ENCODE measurements around the gene KCNC2. TPM values are rescaled to one million over a fixed set of nuclear protein-coding genes. Genes with fewer than 3 reads are reported as not detected.

KCNC2 gene
- total RNA-seq, 1 experiment from 2014 or later: not detected

- no peak for TF ChIP-seq EZH2 (IDR thresholded peaks at IDR 0.05; ENCODE audit: borderline replicate concordance, low read depth, low read length, poor library complexity, severe bottlenecking)
- TF ChIP-seq, protein P1, sequence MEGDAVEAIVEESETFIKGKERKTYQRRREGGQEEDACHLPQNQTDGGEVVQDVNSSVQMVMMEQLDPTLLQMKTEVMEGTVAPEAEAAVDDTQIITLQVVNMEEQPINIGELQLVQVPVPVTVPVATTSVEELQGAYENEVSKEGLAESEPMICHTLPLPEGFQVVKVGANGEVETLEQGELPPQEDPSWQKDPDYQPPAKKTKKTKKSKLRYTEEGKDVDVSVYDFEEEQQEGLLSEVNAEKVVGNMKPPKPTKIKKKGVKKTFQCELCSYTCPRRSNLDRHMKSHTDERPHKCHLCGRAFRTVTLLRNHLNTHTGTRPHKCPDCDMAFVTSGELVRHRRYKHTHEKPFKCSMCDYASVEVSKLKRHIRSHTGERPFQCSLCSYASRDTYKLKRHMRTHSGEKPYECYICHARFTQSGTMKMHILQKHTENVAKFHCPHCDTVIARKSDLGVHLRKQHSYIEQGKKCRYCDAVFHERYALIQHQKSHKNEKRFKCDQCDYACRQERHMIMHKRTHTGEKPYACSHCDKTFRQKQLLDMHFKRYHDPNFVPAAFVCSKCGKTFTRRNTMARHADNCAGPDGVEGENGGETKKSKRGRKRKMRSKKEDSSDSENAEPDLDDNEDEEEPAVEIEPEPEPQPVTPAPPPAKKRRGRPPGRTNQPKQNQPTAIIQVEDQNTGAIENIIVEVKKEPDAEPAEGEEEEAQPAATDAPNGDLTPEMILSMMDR (conservative IDR thresholded peaks at IDR 0.05; ENCODE audit: low read depth, low read length): no peak
- no peaks in the 10 kb centered on the region for H3K9me3 ChIP-seq (ENCODE audit: low read depth, low read length, poor library complexity, severe bottlenecking)
- ChIA-PET POLR2A (ENCODE audit: low non-redundant PET) (no interaction called here), CTCF (no interaction called here)
- intact Hi-C loops (cut with micrococcal nuclease; ENCODE audit: unreplicated experiment): no loop called here
- no peak overlapping the region for H3K27ac ChIP-seq (ENCODE audit: low read depth, low read length, poor library complexity, severe bottlenecking)
- no peak overlapping the region for H3K4me3 ChIP-seq (ENCODE audit: low read depth, low read length, poor library complexity, severe bottlenecking)
- H3K27me3 ChIP-seq (replicated peaks; ENCODE audit: insufficient read depth, low read depth, low read length, poor library complexity): no peaks in the 10 kb centered on the region
- no peak for DNase-seq (ENCODE audit: low spot score)
- no peaks in the 10 kb centered on the region for H3K4me1 ChIP-seq (ENCODE audit: insufficient read depth, low read length, poor library complexity, severe bottlenecking)
- BruUV-seq (replicated peaks): no TSS peak
- H3K36me3 ChIP-seq (ENCODE audit: insufficient read depth, low read length, poor library complexity, severe bottlenecking): no peaks in the 10 kb centered on the region
Observed at GRCh38 chr12:75101781-75102180, 107.9 kb downstream of the KCNC2 start.

DNA sequence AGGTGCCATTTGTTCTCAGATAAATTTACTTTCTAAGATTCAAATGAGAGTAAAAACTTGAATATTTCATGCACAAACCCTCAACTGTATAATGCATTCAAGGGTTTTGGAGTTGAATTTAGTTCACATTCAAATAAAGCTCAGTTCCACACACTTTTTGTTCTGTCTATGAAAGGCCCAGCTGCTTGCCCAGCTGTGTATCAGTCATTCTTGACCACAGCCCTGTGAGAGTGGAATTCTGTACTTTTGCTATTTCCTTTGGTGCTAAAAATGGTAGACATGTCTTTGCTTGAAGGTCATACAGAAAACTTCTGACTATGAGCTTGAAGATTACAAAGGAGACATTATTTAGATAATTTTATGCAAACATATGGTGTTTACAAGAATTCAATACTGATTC is 110.4 kb downstream of the KCNC2 start:
- intact Hi-C loops (cut with micrococcal nuclease; ENCODE audit: unreplicated experiment): no loop called here
- TF ChIP-seq, protein P1 (conservative IDR thresholded peaks at IDR 0.05; ENCODE audit: low read depth, low read length): no peak
- TF ChIP-seq EZH2 (IDR thresholded peaks at IDR 0.05; ENCODE audit: borderline replicate concordance, low read depth, low read length, poor library complexity, severe bottlenecking): no peak
- Histone ChIP-seq H3K4me1 (ENCODE audit: insufficient read depth, low read length, poor library complexity, severe bottlenecking) (no peaks in the 10 kb centered on the region), H3K27ac (ENCODE audit: low read depth, low read length, poor library complexity, severe bottlenecking) (no peak overlapping the region), H3K27me3 (replicated peaks; ENCODE audit: insufficient read depth, low read depth, low read length, poor library complexity) (no peaks in the 10 kb centered on the region), H3K9me3 (ENCODE audit: low read depth, low read length, poor library complexity, severe bottlenecking) (no peaks in the 10 kb centered on the region), H3K4me3 (ENCODE audit: low read depth, low read length, poor library complexity, severe bottlenecking) (no peak overlapping the region), H3K36me3 (ENCODE audit: insufficient read depth, low read length, poor library complexity, severe bottlenecking) (no peaks in the 10 kb centered on the region)
- CTCF ChIA-PET: no interaction called here
- POLR2A ChIA-PET (ENCODE audit: low non-redundant PET): no interaction called here
- BruUV-seq (replicated peaks): no TSS peak
- DNase-seq (ENCODE audit: low spot score): no peak

DNA sequence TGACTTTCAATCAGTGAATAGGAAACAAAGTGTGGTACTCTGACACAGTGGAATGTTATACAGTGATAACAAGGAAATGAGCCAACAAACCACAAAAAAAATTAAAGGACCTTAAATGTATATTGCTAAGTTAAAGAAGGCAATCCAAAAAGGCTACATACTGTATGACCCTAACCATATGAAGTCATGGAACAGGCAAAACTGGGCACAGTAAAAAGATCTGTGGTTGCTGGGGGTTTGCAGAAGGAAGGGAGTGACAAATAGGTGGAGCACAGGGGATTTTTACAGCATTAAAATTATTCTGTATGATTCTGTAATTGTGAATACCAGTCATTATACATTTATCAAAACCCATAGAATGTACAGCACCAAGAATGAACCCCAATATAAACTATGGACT is 112.6 kb downstream of the KCNC2 start:
- Histone ChIP-seq H3K4me3 (ENCODE audit: low read depth, low read length, poor library complexity, severe bottlenecking) (no peak overlapping the region), H3K4me1 (ENCODE audit: insufficient read depth, low read length, poor library complexity, severe bottlenecking) (no peaks in the 10 kb centered on the region), H3K36me3 (ENCODE audit: insufficient read depth, low read length, poor library complexity, severe bottlenecking) (no peaks in the 10 kb centered on the region), H3K27me3 (replicated peaks; ENCODE audit: insufficient read depth, low read depth, low read length, poor library complexity) (no peaks in the 10 kb centered on the region), H3K27ac (ENCODE audit: low read depth, low read length, poor library complexity, severe bottlenecking) (no peak overlapping the region), H3K9me3 (ENCODE audit: low read depth, low read length, poor library complexity, severe bottlenecking) (no peaks in the 10 kb centered on the region)
- intact Hi-C loops (cut with micrococcal nuclease; ENCODE audit: unreplicated experiment): no loop called here
- BruUV-seq (replicated peaks): no TSS peak
- POLR2A ChIA-PET (ENCODE audit: low non-redundant PET): no interaction called here
- CTCF ChIA-PET: no interaction called here
- no peak for DNase-seq (ENCODE audit: low spot score)
- TF ChIP-seq, protein P1 (conservative IDR thresholded peaks at IDR 0.05; ENCODE audit: low read depth, low read length): no peak
- no peak for TF ChIP-seq EZH2 (IDR thresholded peaks at IDR 0.05; ENCODE audit: borderline replicate concordance, low read depth, low read length, poor library complexity, severe bottlenecking)

Data from A673 (cell line).